Activated CD8-positive, alpha-beta T cell treated with anti-CD3 and anti-CD28 coated beads for 36 hours (primary cell): Measurements from ENCODE around the gene EFHC1. TPM values are rescaled to one million over a fixed set of nuclear protein-coding genes. Genes with fewer than 3 reads are reported as not detected.

Source experiments
- ATAC-seq: fragments of 200-7000 bp; cut with Tn5 transposase; one replicate; pipeline ENCODE4 v1.10.0; 2021; ENCODE audit warnings: mild to moderate bottlenecking, moderate library complexity
- CTCF ChIA-PET: fragments of 350-600 bp; sonication (Branson Sonifier 250); formaldehyde crosslinking; loops from one replicate; lab custom pipeline; 2021; ENCODE audit warnings: antibody characterized with exemption; lab: Charles Lee
- POLR2A ChIA-PET: fragments of 350-600 bp; sonication (Branson Sonifier 250); formaldehyde crosslinking; loops from one replicate; lab custom pipeline; 2021; ENCODE audit warnings: antibody characterized with exemption; lab: Charles Lee
- DNase-seq: peaks from one replicate; pipeline ENCODE4 v3.0.0-alpha.2; 2020
- H3K27ac Mint-ChIP-seq: one replicate; pipeline ENCODE4 v1.8.0; 2021; ENCODE audit warnings: mild to moderate bottlenecking, mixed read lengths
- H3K27me3 Mint-ChIP-seq: one replicate; pipeline ENCODE4 v1.8.0; 2021; ENCODE audit warnings: mixed read lengths
- H3K36me3 Mint-ChIP-seq: one replicate; pipeline ENCODE4 v1.8.0; 2021; ENCODE audit warnings: low read depth, mixed read lengths
- H3K4me1 Mint-ChIP-seq: one replicate; pipeline ENCODE4 v1.8.0; 2021; ENCODE audit warnings: low read depth, mixed read lengths
- H3K4me3 Mint-ChIP-seq: one replicate; pipeline ENCODE4 v1.8.0; 2021; ENCODE audit warnings: mild to moderate bottlenecking, moderate library complexity, mixed read lengths
- H3K9me3 Mint-ChIP-seq: one replicate; pipeline ENCODE4 v1.8.0; 2021; ENCODE audit warnings: mixed read lengths
- CTCF ChIP-seq: fragments of 200-600 bp; IDR thresholded peaks from one replicate; pipeline ENCODE4 v1.8.0; 2022; ENCODE audit warnings: antibody characterized with exemption, mild to moderate bottlenecking
- intact Hi-C: fragments of 100-400 bp; cut with micrococcal nuclease; formaldehyde crosslinking; loops from one replicate; pipeline ENCODE4 v1.10.0; 2022
- total RNA-seq, 2 experiments: library from RNA; stranded (reverse); gene quantifications; one replicate each; pipeline ENCODE4 v1.2.3, GENCODE V29; 2021

EFHC1 gene
- total RNA-seq, 2 experiments from 2014 or later = 1.9 to 2.1 TPM

- Mint-ChIP-seq H3K36me3 (no peaks in the 10 kb centered on the region), H3K9me3 (no peaks in the 10 kb centered on the region), H3K4me1 (peaks cover 3% of the 10 kb centered on the region), H3K27ac (no peak overlapping the region), H3K27me3 (no peaks in the 10 kb centered on the region), H3K4me3 (no peak overlapping the region)
- ChIA-PET CTCF (interaction anchor here (0.6 kb wide), 1 partner anchor 40 kb away, joined by 3 read pairs; no protein-coding TSS in a partner anchor), POLR2A (no interaction called here)
- no peak for TF ChIP-seq CTCF
- ATAC-seq = no peak
- intact Hi-C loops = no loop called here
- DNase-seq = no peak
These were observed 89.4 kb downstream of the EFHC1 start for GRCh38 chr6:52509281-52510212.

- DNase-seq (no peak), ATAC-seq (no peak)
- ChIA-PET CTCF (no interaction called here), POLR2A (no interaction called here)
- no peak for TF ChIP-seq CTCF
- H3K36me3 Mint-ChIP-seq = peaks cover 3% of the 10 kb centered on the region
- no peak overlapping the region for H3K4me3 Mint-ChIP-seq
- H3K27ac Mint-ChIP-seq = no peak overlapping the region
- H3K27me3 Mint-ChIP-seq = no peaks in the 10 kb centered on the region
- no peaks in the 10 kb centered on the region for H3K9me3 Mint-ChIP-seq
- intact Hi-C loops = no loop called here
- peaks cover 7% of the 10 kb centered on the region for H3K4me1 Mint-ChIP-seq
These were observed 90.0 kb downstream of the EFHC1 start for GRCh38 chr6:52510213-52510562.

DNA sequence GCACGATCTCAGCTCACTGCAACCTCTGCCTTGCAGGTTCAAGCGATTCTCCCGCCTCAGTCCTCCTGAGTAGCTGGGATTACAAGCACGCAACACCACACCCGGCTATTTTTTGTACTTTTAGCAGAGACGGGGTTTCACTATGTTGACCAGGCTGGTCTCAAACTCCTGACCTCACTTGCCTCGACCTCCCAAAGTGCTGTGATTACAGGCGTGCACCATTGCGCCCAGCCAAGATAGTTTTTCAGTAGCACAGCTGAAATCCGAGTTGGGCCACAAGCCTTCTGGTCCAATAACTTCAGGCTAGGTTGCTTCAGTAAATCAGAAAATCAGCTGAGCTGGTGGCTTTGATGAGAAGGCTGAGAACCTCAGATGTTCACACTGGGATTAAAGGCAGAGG lies 91.0 kb downstream of the EFHC1 start:
- Mint-ChIP-seq H3K4me3 (no peak overlapping the region), H3K27ac (no peak overlapping the region), H3K27me3 (no peaks in the 10 kb centered on the region), H3K36me3 (peaks cover 3% of the 10 kb centered on the region), H3K9me3 (no peaks in the 10 kb centered on the region), H3K4me1 (peaks cover 7% of the 10 kb centered on the region)
- no peak for ATAC-seq
- intact Hi-C loops = no loop called here
- CTCF ChIA-PET = no interaction called here
- DNase-seq = no peak
- no peak for TF ChIP-seq CTCF
- POLR2A ChIA-PET = interaction anchor here (0.6 kb wide), 1 partner anchor 57 kb away, joined by 3 read pairs; no protein-coding TSS in a partner anchor

DNA sequence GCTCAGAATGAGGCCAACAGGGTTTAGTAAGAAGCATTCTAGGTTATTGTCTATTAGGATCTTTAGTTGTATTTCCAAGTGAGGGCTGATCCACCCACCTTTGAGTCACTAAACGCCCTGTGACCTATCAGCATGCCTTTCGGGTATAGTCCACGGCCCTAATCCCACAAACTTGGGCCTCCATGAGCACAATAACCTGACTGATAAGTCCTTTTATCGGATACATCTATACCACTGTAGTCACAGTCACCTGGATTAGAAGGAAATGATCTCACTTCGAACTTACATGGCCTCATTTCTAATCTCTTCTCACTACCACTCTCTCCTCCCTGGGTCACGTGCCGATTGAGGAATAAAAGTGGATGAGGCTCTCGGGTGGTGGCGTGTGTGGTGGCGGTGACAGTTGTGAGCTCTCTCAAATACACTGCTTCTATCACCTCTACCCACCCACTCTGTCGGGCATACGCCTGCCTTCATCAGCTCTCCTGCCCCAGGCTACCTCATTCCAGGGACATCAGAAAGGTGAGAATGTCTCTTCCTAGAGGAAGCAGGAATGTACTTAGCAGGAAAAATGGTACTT lies 91.5 kb downstream of the EFHC1 start:
- Mint-ChIP-seq H3K4me1 (peaks cover 7% of the 10 kb centered on the region), H3K27ac (no peak overlapping the region), H3K27me3 (no peaks in the 10 kb centered on the region), H3K4me3 (no peak overlapping the region), H3K36me3 (peaks cover 3% of the 10 kb centered on the region), H3K9me3 (no peaks in the 10 kb centered on the region)
- intact Hi-C loops = no loop called here
- ChIA-PET POLR2A (no interaction called here), CTCF (no interaction called here)
- TF ChIP-seq CTCF = no peak
- DNase-seq (no peak), ATAC-seq (no peak)

GRCh38 chr6:52512199-52512598 lies 92.1 kb downstream of the EFHC1 start:
- no peak for TF ChIP-seq CTCF

More at GRCh38 chr6:52512199-52512598, 92.1 kb downstream of the EFHC1 start:
- intact Hi-C loops = no loop called here
- no peak overlapping the region for H3K27ac Mint-ChIP-seq
- H3K4me3 Mint-ChIP-seq = no peak overlapping the region
- POLR2A ChIA-PET = no interaction called here
- no peaks in the 10 kb centered on the region for H3K27me3 Mint-ChIP-seq
- ATAC-seq = no peak
- DNase-seq = no peak
- no peaks in the 10 kb centered on the region for H3K9me3 Mint-ChIP-seq
- H3K4me1 Mint-ChIP-seq = peaks cover 7% of the 10 kb centered on the region
- CTCF ChIA-PET = no interaction called here
- H3K36me3 Mint-ChIP-seq = peaks cover 3% of the 10 kb centered on the region
